Vagina (tissue), 2 donors: ENCODE measurements around the gene APOL1. TPM values are rescaled to one million over a fixed set of nuclear protein-coding genes. Genes with fewer than 3 reads are reported as not detected.
"Not testable (repeated sequence)": the region's sequence is repeated elsewhere in the genome, so short reads cannot be mapped to it uniquely, and the experiment has no call there.

Experiments
- DNase-seq, 2 donors: peaks; one replicate each; pipeline ENCODE4 v3.0.0-alpha.2; 2017; ENCODE audit errors: extremely low spot score in 2 of 2
- H3K27ac ChIP-seq: fragments of 200-600 bp; sonication (generic); one replicate; pipeline ENCODE4 v1.5.1; 2019
- H3K27me3 ChIP-seq: fragments of 200-600 bp; sonication (generic); one replicate; pipeline ENCODE4 v1.5.1; 2019
- H3K36me3 ChIP-seq, 2 donors: fragments of 200-600 bp; sonication (generic); one replicate each; pipeline ENCODE4 v1.5.1; 2017 to 2019
- H3K4me1 ChIP-seq: fragments of 200-600 bp; sonication (generic); one replicate; pipeline ENCODE4 v1.5.1; 2019
- H3K4me3 ChIP-seq, 2 donors: fragments of 200-600 bp; sonication (generic); 1 replicate in 1 of 2; 2 replicates in 1 of 2; pipeline ENCODE4 v1.5.1; 2016 to 2019
- H3K9me3 ChIP-seq: fragments of 200-600 bp; sonication (generic); one replicate; pipeline ENCODE4 v1.5.1; 2019
- CTCF ChIP-seq, 3 experiments: fragments of 450-650 bp in 2 of 3; fragments of 200-600 bp in 1 of 3; sonication (generic) in 1 of 3; IDR thresholded peaks; one replicate each; pipeline ENCODE4 v1.5.1; 2017 to 2019; ENCODE audit warnings: antibody characterized with exemption in 3 of 3, mild to moderate bottlenecking in 2 of 3, moderate library complexity in 2 of 3
- POLR2A ChIP-seq, 2 donors: fragments of 450-650 bp; IDR thresholded peaks; one replicate each; pipeline ENCODE4 v1.6.1; 2017; ENCODE audit warnings: antibody characterized with exemption in 2 of 2, mild to moderate bottlenecking in 2 of 2, moderate library complexity in 2 of 2
- POLR2AphosphoS5 ChIP-seq, 2 donors: sonication (generic); formaldehyde crosslinking; IDR thresholded peaks; one replicate each; pipeline ENCODE4 v1.9.0; 2017; ENCODE audit warnings: antibody characterized with exemption in 2 of 2, mild to moderate bottlenecking in 2 of 2, low read depth in 1 of 2; ENCODE audit not compliant: insufficient read depth in 1 of 2
- intact Hi-C: fragments of 100-400 bp; cut with DNase I; formaldehyde crosslinking; loops from one replicate; pipeline ENCODE4 v1.15.1; 2023
- total RNA-seq: library from RNA; depleted of rRNA; stranded (reverse); fragments of >200 nt; gene quantifications from one replicate; pipeline ENCODE4 v1.2.3, GENCODE V29; 2016

Gene APOL1
- total RNA-seq, 1 donor from 2014 or later: 28.5 TPM

GRCh38 chr22:36244522-36245391 lies 8.2 kb upstream of the APOL1 start:
- peak; percentile 67 to 91 for DNase-seq
- no peak for TF ChIP-seq CTCF (IDR thresholded peaks at IDR 0.05)
- no peak for TF ChIP-seq POLR2A (IDR thresholded peaks at IDR 0.05)
- no peak for TF ChIP-seq POLR2AphosphoS5 (IDR thresholded peaks at IDR 0.05; ENCODE audit: insufficient read depth in 1 of 2, low read depth in 1 of 2)
- intact Hi-C loops: no loop called here
- Histone ChIP-seq H3K4me1 (peaks cover 12% of the 10 kb centered on the region), H3K9me3 (no peaks in the 10 kb centered on the region), H3K27me3 (no peaks in the 10 kb centered on the region), H3K4me3 (no peak overlapping the region), H3K36me3 (no peaks in the 10 kb centered on the region), H3K27ac (peak overlapping the region; percentile 64)

- Histone ChIP-seq H3K4me3 (no peak overlapping the region), H3K36me3 (no peaks in the 10 kb centered on the region), H3K27ac (no peak overlapping the region), H3K9me3 (no peaks in the 10 kb centered on the region), H3K4me1 (peaks cover 9% of the 10 kb centered on the region), H3K27me3 (no peaks in the 10 kb centered on the region)
- DNase-seq: peak; percentile 56 to 74
- no peak for TF ChIP-seq POLR2AphosphoS5 (IDR thresholded peaks at IDR 0.05; ENCODE audit: insufficient read depth in 1 of 2, low read depth in 1 of 2)
- no peak for TF ChIP-seq POLR2A (IDR thresholded peaks at IDR 0.05)
- no peak for TF ChIP-seq CTCF (IDR thresholded peaks at IDR 0.05)
- intact Hi-C loops: no loop called here
Measured at GRCh38 chr22:36245805-36246356, 7.1 kb upstream of the APOL1 start.

- no peaks in the 10 kb centered on the region for H3K36me3 ChIP-seq
Measured at GRCh38 chr22:36246718-36247117, 6.2 kb upstream of the APOL1 start.

GRCh38 chr22:36247955-36248354 lies 5.0 kb upstream of the APOL1 start:
- peaks cover 15% of the 10 kb centered on the region for H3K4me1 ChIP-seq
- intact Hi-C loops: no loop called here
- TF ChIP-seq POLR2AphosphoS5 (IDR thresholded peaks at IDR 0.05; ENCODE audit: insufficient read depth in 1 of 2, low read depth in 1 of 2): no peak
- no peak for TF ChIP-seq CTCF (IDR thresholded peaks at IDR 0.05)
- TF ChIP-seq POLR2A (IDR thresholded peaks at IDR 0.05): no peak
- no peak overlapping the region for H3K27ac ChIP-seq
- H3K36me3 ChIP-seq: no peaks in the 10 kb centered on the region
- no peak overlapping the region for H3K4me3 ChIP-seq
- no peaks in the 10 kb centered on the region for H3K9me3 ChIP-seq
- no peak for DNase-seq
- no peaks in the 10 kb centered on the region for H3K27me3 ChIP-seq

More at GRCh38 chr22:36246718-36247117, 6.2 kb upstream of the APOL1 start:
- intact Hi-C loops: no loop called here
- Histone ChIP-seq H3K9me3 (no peaks in the 10 kb centered on the region), H3K27ac (no peak overlapping the region), H3K4me3 (no peak overlapping the region), H3K4me1 (peaks cover 9% of the 10 kb centered on the region), H3K27me3 (no peaks in the 10 kb centered on the region)
- TF ChIP-seq POLR2A (IDR thresholded peaks at IDR 0.05) (no peak), POLR2AphosphoS5 (IDR thresholded peaks at IDR 0.05; ENCODE audit: insufficient read depth in 1 of 2, low read depth in 1 of 2) (no peak), CTCF (IDR thresholded peaks at IDR 0.05) (no peak)
- DNase-seq: peak; percentile 64 to 75

- H3K9me3 ChIP-seq: no peaks in the 10 kb centered on the region
- intact Hi-C loops: no loop called here
- no peak overlapping the region for H3K4me3 ChIP-seq
- H3K27me3 ChIP-seq: no peaks in the 10 kb centered on the region
- no peaks in the 10 kb centered on the region for H3K36me3 ChIP-seq
- no peak for TF ChIP-seq POLR2A (IDR thresholded peaks at IDR 0.05)
- TF ChIP-seq CTCF (IDR thresholded peaks at IDR 0.05): no peak
- no peak for TF ChIP-seq POLR2AphosphoS5 (IDR thresholded peaks at IDR 0.05; ENCODE audit: insufficient read depth in 1 of 2, low read depth in 1 of 2)
- no peak overlapping the region for H3K27ac ChIP-seq
- DNase-seq: no peak
- H3K4me1 ChIP-seq: peaks cover 20% of the 10 kb centered on the region
Measured at GRCh38 chr22:36249160-36249559, 3.8 kb upstream of the APOL1 start.

GRCh38 chr22:36250292-36250960 lies 2.5 kb upstream of the APOL1 start:
- not testable (repeated sequence) for H3K27me3 ChIP-seq

More at GRCh38 chr22:36250292-36250960, 2.5 kb upstream of the APOL1 start:
- H3K27ac ChIP-seq, H3K4me3 ChIP-seq, H3K9me3 ChIP-seq, H3K36me3 ChIP-seq, intact Hi-C loops: not testable (repeated sequence)
- peaks cover 31% of the 10 kb centered on the region for H3K4me1 ChIP-seq
- peak in 1 of 2 donors; percentile 58 for DNase-seq
